Lower leg skin (tissue), 4 donors: ENCODE data around the gene XRRA1. TPM values are rescaled to one million over a fixed set of nuclear protein-coding genes. Genes with fewer than 3 reads are reported as not detected.

ENCODE experiments used
- DNase-seq, 2 donors: peaks; one replicate each; pipeline ENCODE4 v3.0.0-alpha.2; 2019; ENCODE audit warnings: low spot score in 2 of 2
- H3K4me3 ChIP-seq: fragments of 200-600 bp; sonication (generic); 2 replicates; pipeline ENCODE4 v1.5.1; 2017; ENCODE audit warnings: mild to moderate bottlenecking, low read depth; ENCODE audit not compliant: poor library complexity, severe bottlenecking
- POLR2A ChIP-seq, 2 donors: fragments of 450-650 bp; IDR thresholded peaks; one replicate each; pipeline ENCODE4 v1.6.1; 2016 to 2017; ENCODE audit warnings: antibody characterized with exemption in 2 of 2, mild to moderate bottlenecking in 1 of 2, moderate library complexity in 1 of 2
- WGBS, 2 donors: methylation state at CpG; one replicate each; pipeline ENCODE4 v1.1.5; 2018; 5-methylcytosine and 5-hydroxymethylcytosine counted together
- intact Hi-C: fragments of 100-400 bp; cut with DNase I; formaldehyde crosslinking; loops from one replicate; pipeline ENCODE4 v1.15.0; 2023; ENCODE audit warnings: low total_unique reads
- total RNA-seq, 4 donors: library from RNA; depleted of rRNA; stranded (reverse); fragments of >200 nt; gene quantifications; one replicate each; pipeline ENCODE4 v1.1.0, GENCODE V29; 2016
- TF ChIP-seq, protein P1 (sequence below), 3 donors: fragments of 450-650 bp; IDR thresholded peaks; one replicate each; pipeline ENCODE4 v1.5.1; 2016; ENCODE audit warnings: antibody characterized with exemption in 3 of 3, mild to moderate bottlenecking in 3 of 3, moderate library complexity in 2 of 3

Gene XRRA1
- total RNA-seq, 4 donors from 2014 or later: 7.0 to 17.4 (median 13.2) TPM

GRCh38 chr11:74936087-74936486, 12.8 kb downstream of the XRRA1 start:
- H3K4me3 ChIP-seq: no peak overlapping the region
- intact Hi-C loops: no loop called here
- WGBS, 2 donors: 85 to 86% methylated on average over 2 of the region's 2 CpGs
- DNase-seq: no peak
- TF ChIP-seq, protein P1, sequence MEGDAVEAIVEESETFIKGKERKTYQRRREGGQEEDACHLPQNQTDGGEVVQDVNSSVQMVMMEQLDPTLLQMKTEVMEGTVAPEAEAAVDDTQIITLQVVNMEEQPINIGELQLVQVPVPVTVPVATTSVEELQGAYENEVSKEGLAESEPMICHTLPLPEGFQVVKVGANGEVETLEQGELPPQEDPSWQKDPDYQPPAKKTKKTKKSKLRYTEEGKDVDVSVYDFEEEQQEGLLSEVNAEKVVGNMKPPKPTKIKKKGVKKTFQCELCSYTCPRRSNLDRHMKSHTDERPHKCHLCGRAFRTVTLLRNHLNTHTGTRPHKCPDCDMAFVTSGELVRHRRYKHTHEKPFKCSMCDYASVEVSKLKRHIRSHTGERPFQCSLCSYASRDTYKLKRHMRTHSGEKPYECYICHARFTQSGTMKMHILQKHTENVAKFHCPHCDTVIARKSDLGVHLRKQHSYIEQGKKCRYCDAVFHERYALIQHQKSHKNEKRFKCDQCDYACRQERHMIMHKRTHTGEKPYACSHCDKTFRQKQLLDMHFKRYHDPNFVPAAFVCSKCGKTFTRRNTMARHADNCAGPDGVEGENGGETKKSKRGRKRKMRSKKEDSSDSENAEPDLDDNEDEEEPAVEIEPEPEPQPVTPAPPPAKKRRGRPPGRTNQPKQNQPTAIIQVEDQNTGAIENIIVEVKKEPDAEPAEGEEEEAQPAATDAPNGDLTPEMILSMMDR (IDR thresholded peaks at IDR 0.05): no peak
- TF ChIP-seq POLR2A (IDR thresholded peaks at IDR 0.05): no peak

- DNase-seq: no peak
- WGBS, 2 donors: 50 to 60% methylated on average over 2 of the region's 2 CpGs
- no peak for TF ChIP-seq POLR2A (IDR thresholded peaks at IDR 0.05)
- TF ChIP-seq, protein P1 (IDR thresholded peaks at IDR 0.05): no peak
- intact Hi-C loops: no loop called here
- no peak overlapping the region for H3K4me3 ChIP-seq
These were observed 13.6 kb downstream of the XRRA1 start for GRCh38 chr11:74935285-74935684.

DNA sequence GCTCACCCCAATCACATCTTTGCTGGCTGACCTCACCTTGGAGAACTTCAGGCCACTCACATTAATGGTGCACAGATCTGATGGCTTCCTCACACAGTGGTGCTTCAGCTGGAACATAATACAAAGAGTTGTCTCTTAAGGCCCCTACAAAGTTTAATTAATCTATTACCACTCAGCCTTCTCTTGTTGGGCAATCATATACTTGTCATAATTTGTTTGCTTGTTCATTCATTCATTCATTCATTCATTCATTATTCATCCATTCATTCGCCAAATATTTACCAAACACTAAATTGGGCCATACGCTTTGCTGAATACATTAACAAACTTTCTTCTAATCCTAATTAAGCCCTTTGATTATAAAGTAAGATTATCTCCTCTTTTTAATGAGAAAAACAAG, 15.1 kb downstream of the XRRA1 start:
- H3K4me3 ChIP-seq: no peak overlapping the region
- TF ChIP-seq, protein P1 (IDR thresholded peaks at IDR 0.05): no peak
- no peak for TF ChIP-seq POLR2A (IDR thresholded peaks at IDR 0.05)
- DNase-seq: no peak
- intact Hi-C loops: loop anchor here (5.0 kb wide), 1 partner anchor 99 kb away; no protein-coding TSS in a partner anchor
- 95% methylated on average over 2 of the region's 2 CpGs for WGBS, 2 donors

- no peak for DNase-seq
- no peak overlapping the region for H3K4me3 ChIP-seq
- intact Hi-C loops: loop anchor here (5.0 kb wide), 1 partner anchor 100 kb away; no protein-coding TSS in a partner anchor
- TF ChIP-seq, protein P1 (IDR thresholded peaks at IDR 0.05): no peak
- TF ChIP-seq POLR2A (IDR thresholded peaks at IDR 0.05): no peak
- WGBS, 2 donors: 74 to 77% methylated on average over 2 of the region's 2 CpGs
These were observed 16.1 kb downstream of the XRRA1 start for GRCh38 chr11:74932797-74933196.

DNA sequence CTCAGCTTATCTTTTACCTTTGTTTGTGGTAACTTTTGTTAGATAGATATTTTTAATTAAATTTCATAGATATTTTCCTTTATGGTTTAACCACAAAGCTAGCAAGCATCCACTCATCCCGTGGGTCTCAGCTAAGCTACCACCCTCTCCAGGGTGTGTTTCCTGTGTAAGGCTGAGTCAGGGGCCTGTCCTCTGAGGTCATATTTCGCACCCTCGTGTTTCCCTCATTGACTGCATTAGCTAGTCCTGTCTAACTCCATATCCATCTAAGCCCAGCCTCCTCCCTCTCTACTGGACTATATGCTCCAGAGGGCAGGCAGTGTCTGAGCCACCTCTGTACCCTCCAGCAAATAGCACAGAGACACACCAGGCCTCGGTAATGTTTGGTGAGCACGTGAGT, 16.7 kb downstream of the XRRA1 start:
- intact Hi-C loops: loop anchor here (5.0 kb wide), 1 partner anchor 100 kb away; no protein-coding TSS in a partner anchor
- WGBS, 2 donors: 74 to 79% methylated on average over 5 of the region's 5 CpGs
- DNase-seq: no peak
- TF ChIP-seq, protein P1 (IDR thresholded peaks at IDR 0.05): no peak
- TF ChIP-seq POLR2A (IDR thresholded peaks at IDR 0.05): no peak
- no peak overlapping the region for H3K4me3 ChIP-seq
